Measurements from ENCODE around the gene ARMC12. TPM values are rescaled to one million over a fixed set of nuclear protein-coding genes. Genes with fewer than 3 reads are reported as not detected.

The ARMC12 gene
- total RNA-seq, 4 donors from 2014 or later: 6.2 TPM; not detected in 3

- H3K27me3 ChIP-seq: peaks cover 24 to 46% (median 44%) of the 10 kb centered on the region in 3 donors
- no peaks in the 10 kb centered on the region for H3K4me1 ChIP-seq
- H3K4me3 ChIP-seq: no peak overlapping the region
- H3K36me3 ChIP-seq: no peaks in the 10 kb centered on the region
- ATAC-seq (no peak), DNase-seq (no peak)
- TF ChIP-seq POLR2A (IDR thresholded peaks at IDR 0.05): no peak
- no peak for TF ChIP-seq CTCF (IDR thresholded peaks at IDR 0.05 in 4 of 5, conservative IDR thresholded peaks at IDR 0.05 in 1 of 5)
- in situ Hi-C loops (cut with MboI; ENCODE audit: low sequenced_read_pairs in 4 of 4) (no loop called here), intact Hi-C loops (cut with DNase I; ENCODE audit: low total_unique reads) (loop anchor here (1.0 kb wide), 1 partner anchor 10 kb away; the partner anchor contains the start of gene CLPS)
- H3K9me3 ChIP-seq: no peaks in the 10 kb centered on the region
- no peak overlapping the region for H3K27ac ChIP-seq
Observed at GRCh38 chr6:35786810-35787209, 50.0 kb downstream of the ARMC12 start.

- Histone ChIP-seq H3K9me3 (no peaks in the 10 kb centered on the region), H3K27me3 (peaks cover 24 to 46% (median 44%) of the 10 kb centered on the region in 3 donors), H3K27ac (no peak overlapping the region), H3K4me3 (no peak overlapping the region), H3K36me3 (no peaks in the 10 kb centered on the region), H3K4me1 (no peaks in the 10 kb centered on the region)
- TF ChIP-seq POLR2A (IDR thresholded peaks at IDR 0.05) (no peak), CTCF (IDR thresholded peaks at IDR 0.05 in 4 of 5, conservative IDR thresholded peaks at IDR 0.05 in 1 of 5) (no peak)
- in situ Hi-C loops (cut with MboI; ENCODE audit: low sequenced_read_pairs in 4 of 4): no loop called here
- no peak for DNase-seq
- intact Hi-C loops (cut with DNase I; ENCODE audit: low total_unique reads): loop anchor here (1.0 kb wide), 1 partner anchor 10 kb away; the partner anchor contains the start of gene CLPS
- ATAC-seq: no peak
Observed at GRCh38 chr6:35787266-35788218, 50.7 kb downstream of the ARMC12 start.

- in situ Hi-C loops (cut with MboI; ENCODE audit: low sequenced_read_pairs in 4 of 4) (no loop called here), intact Hi-C loops (cut with DNase I; ENCODE audit: low total_unique reads) (no loop called here)
- TF ChIP-seq CTCF (IDR thresholded peaks at IDR 0.05 in 4 of 5, conservative IDR thresholded peaks at IDR 0.05 in 1 of 5): no peak
- no peak for TF ChIP-seq POLR2A (IDR thresholded peaks at IDR 0.05)
- H3K27me3 ChIP-seq: peaks cover 24 to 48% (median 44%) of the 10 kb centered on the region in 3 donors
- H3K36me3 ChIP-seq: no peaks in the 10 kb centered on the region
- no peaks in the 10 kb centered on the region for H3K9me3 ChIP-seq
- DNase-seq: no peak
- no peak for ATAC-seq
- H3K27ac ChIP-seq: no peak overlapping the region
- no peaks in the 10 kb centered on the region for H3K4me1 ChIP-seq
- no peak overlapping the region for H3K4me3 ChIP-seq
Observed at GRCh38 chr6:35788423-35788982, 51.7 kb downstream of the ARMC12 start.

GRCh38 chr6:35790683-35791082 is 53.9 kb downstream of the ARMC12 start:
- intact Hi-C loops (cut with DNase I; ENCODE audit: low total_unique reads): no loop called here
- H3K27me3 ChIP-seq: peaks cover 24 to 37% (median 35%) of the 10 kb centered on the region in 3 donors
- DNase-seq: no peak

More at GRCh38 chr6:35790683-35791082, 53.9 kb downstream of the ARMC12 start:
- in situ Hi-C loops (cut with MboI; ENCODE audit: low sequenced_read_pairs in 4 of 4): no loop called here
- Histone ChIP-seq H3K36me3 (no peaks in the 10 kb centered on the region), H3K4me1 (no peaks in the 10 kb centered on the region), H3K27ac (no peak overlapping the region), H3K9me3 (no peaks in the 10 kb centered on the region), H3K4me3 (no peak overlapping the region)
- no peak for ATAC-seq
- TF ChIP-seq POLR2A (IDR thresholded peaks at IDR 0.05) (no peak), CTCF (IDR thresholded peaks at IDR 0.05 in 4 of 5, conservative IDR thresholded peaks at IDR 0.05 in 1 of 5) (no peak)

Data from gastrocnemius medialis (tissue), 4 donors.